GM21786 (cell line): ENCODE results near the gene VPS4A.

Experiments used
- ATAC-seq: cut with Tn5 transposase; IDR thresholded peaks from one replicate; pipeline ENCODE4 v1.9.1; 2021; ENCODE audit not compliant: unreplicated experiment

The VPS4A gene

DNA sequence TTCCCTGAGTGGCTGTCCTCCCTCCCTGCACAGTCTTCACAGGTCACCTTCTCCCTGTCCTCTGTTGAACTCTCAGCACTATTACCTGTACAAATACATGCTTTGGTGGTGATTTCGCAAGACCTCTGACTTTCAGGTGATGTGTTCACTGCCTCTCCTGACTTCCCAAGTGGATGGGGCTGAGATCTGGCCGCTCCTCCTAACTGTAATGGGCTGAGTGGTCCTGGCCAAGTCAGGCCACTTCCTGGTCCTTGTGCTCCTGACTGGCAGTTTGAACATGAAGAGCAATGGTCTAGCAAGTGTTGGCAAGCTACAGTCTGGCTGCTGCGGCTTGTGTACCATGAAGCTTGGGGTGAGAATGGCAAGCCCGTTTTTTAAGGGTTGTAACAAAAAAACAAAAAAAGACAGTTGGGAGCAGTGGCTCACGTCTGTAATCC is 52.1 kb downstream of the VPS4A start:
- ATAC-seq: no peak

DNA sequence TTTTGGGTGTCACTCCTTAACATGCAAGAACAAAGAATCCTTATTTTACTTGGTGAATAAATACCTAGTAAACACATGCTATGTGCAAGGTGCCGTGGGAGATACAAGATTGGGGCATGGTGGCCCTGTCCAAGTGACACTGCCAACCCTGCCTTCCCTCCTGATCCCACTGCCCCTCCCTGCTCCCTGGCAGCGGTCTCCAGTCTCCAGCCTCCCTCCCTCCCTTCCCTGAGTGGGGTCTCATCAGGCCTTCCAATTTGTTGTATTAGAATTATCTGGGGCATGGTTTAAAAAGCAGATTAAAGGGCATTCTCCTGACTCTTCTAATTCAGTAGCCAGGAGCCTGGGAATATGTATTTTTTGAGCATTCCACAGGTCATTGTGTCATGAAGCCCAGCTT is 52.9 kb downstream of the VPS4A start:
- no peak for ATAC-seq

DNA sequence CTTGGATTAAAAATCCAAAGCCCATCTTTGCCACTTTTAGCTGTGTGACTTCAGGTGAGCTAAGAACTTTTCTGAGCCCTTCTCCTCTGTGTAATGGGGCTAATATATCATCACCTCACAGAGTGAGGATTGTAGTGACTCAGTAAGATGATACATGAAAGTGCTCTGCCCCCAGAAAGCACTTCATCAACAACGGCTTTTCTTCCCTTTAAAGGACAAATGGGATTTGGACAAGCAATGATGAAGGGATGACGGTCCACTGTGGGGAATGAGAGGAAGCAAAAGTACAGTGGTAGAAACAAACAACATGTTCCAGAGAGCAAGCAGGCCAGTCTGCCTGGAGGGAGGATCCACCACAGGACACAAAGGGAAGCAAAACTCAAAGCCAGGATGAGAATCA is 54.8 kb downstream of the VPS4A start:
- ATAC-seq: no peak

DNA sequence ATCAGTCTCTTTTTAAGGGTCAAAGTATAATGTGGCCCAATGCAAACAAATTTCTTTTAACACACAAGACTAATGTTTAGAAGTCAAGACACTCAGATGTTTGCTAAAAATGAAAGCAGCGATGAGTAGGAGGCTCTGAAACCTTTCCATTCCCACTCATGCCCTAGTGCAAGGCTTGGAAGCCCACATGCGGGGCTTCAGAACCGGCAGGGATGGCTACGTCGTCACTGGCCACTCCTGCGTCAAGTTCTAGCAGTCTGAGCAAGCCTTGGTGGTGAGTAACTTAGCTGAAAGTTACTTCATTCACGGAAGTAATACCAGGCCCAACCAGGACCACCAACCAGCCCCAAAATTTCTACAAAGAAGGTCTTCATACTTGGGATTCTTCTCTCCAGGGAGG is 55.3 kb downstream of the VPS4A start:
- ATAC-seq: no peak

DNA sequence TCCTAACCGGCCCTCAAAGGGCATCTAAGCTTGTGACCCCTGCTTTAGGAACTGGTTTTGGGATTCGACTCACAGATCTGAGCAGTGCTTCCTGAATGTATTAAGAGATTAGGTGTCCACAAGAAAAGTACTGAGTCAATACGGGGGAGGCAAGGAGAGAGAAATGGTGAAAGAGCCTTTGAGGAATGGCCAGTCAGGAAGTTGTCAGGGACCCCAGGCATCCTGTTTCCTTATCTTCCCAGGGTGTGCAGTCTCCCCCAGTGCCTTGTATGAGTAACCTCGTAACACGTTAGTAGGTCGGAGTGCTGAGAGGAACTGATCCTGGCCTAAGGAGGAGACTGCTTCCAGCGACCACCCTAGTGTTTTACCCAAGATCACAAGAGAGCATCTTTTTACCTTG is 56.8 kb downstream of the VPS4A start:
- no peak for ATAC-seq

DNA sequence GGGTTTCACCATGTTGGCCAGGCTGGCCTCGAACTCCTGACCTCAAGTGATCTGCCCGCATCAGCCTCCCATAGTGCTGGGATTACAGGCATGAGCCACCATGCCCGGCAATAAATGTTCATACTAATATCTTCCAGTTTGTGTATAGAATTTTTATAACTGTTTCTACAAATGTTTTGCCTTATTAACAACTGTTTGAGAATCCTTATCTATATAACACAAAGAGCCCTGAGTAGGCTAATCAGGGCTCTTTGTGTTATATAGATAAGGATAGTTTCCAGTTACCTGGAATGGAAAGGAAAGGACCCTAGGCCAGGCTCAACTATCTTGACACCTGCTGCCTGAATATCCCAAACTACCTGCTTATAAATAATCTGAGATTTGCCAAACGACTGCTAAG is 57.7 kb downstream of the VPS4A start:
- no peak for ATAC-seq

DNA sequence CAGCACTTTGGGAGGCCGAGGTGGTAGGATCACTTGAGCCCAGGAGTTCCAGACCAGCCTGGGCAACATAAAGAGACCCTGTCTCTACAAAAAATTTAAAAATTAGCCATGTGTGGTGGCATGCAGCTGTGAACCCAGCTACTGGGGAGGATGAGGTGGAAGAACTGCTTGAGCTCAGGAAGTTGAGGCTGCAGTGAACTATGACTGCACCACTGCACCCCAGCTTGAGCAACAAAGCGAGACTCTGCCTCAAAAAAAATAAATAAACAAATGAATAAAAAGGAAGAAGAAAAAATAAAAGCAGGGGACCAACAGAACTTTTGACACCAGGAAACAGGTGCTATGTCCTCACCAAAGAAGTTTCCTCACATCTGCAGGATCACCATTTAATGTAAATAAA is 60.4 kb downstream of the VPS4A start:
- ATAC-seq: no peak

DNA sequence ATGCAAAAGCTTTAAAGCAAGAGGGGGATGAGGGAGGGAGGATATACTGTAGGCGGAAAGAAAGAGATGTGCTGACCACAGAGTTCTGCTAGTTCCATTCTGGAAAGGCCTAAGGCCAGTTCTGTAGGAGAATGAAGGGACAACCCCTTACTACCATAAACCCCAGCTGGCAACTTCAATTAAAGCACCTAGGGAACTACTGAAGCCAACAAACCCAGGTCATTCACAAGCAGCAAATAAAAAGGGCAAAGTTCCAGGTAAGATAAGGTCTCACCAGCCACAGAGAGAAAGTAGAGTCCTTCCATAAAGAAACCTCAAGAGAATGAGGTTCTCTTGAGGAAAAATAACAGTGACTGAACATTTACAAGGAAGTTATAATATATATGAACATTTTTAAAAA is 61.9 kb downstream of the VPS4A start:
- no peak for ATAC-seq
